WTC11 (cell line): ENCODE data around the gene MEF2B. TPM values are rescaled to one million over a fixed set of nuclear protein-coding genes. Genes with fewer than 3 reads are reported as not detected.
A peak's percentile ranks its signal among the peaks of the same experiment; 100 is the strongest.

Source experiments
- ARID4B ChIP-seq: sonication (generic); formaldehyde crosslinking; IDR thresholded peaks from 2 replicates; pipeline ENCODE4 v1.8.0; 2023; ENCODE audit warnings: missing genetic modification reagents, mild to moderate bottlenecking, borderline replicate concordance
- ATF1 ChIP-seq: sonication (generic); formaldehyde crosslinking; IDR thresholded peaks from 2 replicates; pipeline ENCODE4 v1.8.1; 2023; ENCODE audit warnings: mild to moderate bottlenecking, moderate library complexity, missing genetic modification reagents
- CREB1 ChIP-seq: sonication (generic); formaldehyde crosslinking; IDR thresholded peaks from 2 replicates; pipeline ENCODE4 v1.8.0; 2023; ENCODE audit warnings: mild to moderate bottlenecking, missing genetic modification reagents
- ETV6 ChIP-seq: sonication (generic); formaldehyde crosslinking; IDR thresholded peaks from 2 replicates; pipeline ENCODE4 v1.8.1; 2022; ENCODE audit warnings: mild to moderate bottlenecking, missing genetic modification reagents
- KAT7 ChIP-seq: sonication (generic); formaldehyde crosslinking; IDR thresholded peaks from 2 replicates; pipeline ENCODE4 v1.8.1; 2023; ENCODE audit warnings: missing genetic modification reagents, mild to moderate bottlenecking, borderline replicate concordance
- MYBL2 ChIP-seq: sonication (generic); formaldehyde crosslinking; IDR thresholded peaks from 2 replicates; pipeline ENCODE4 v1.8.1; 2023; ENCODE audit warnings: mild to moderate bottlenecking, moderate library complexity, missing genetic modification reagents
- NR3C1 ChIP-seq: sonication (generic); formaldehyde crosslinking; conservative IDR thresholded peaks from 2 replicates; pipeline ENCODE4 v1.8.1; 2023; ENCODE audit warnings: low read depth, mild to moderate bottlenecking, missing genetic modification reagents
- RELA ChIP-seq: sonication (generic); formaldehyde crosslinking; IDR thresholded peaks from 2 replicates; pipeline ENCODE4 v1.8.1; 2022; ENCODE audit warnings: missing genetic modification reagents, mild to moderate bottlenecking, borderline replicate concordance
- RORB ChIP-seq: fragments of 250-450 bp; sonication (Bioruptor Pico); IDR thresholded peaks from 2 replicates; pipeline ENCODE4 v1.9.0; 2021; ENCODE audit warnings: mild to moderate bottlenecking
- STAT6 ChIP-seq: sonication (generic); formaldehyde crosslinking; conservative IDR thresholded peaks from 2 replicates; pipeline ENCODE4 v1.8.1; 2023; ENCODE audit warnings: mild to moderate bottlenecking, low read depth, missing genetic modification reagents, moderate library complexity
- TEAD4 ChIP-seq: sonication (generic); formaldehyde crosslinking; IDR thresholded peaks from 2 replicates; pipeline ENCODE4 v1.8.0; 2022; ENCODE audit warnings: mild to moderate bottlenecking, missing genetic modification reagents
- TP53 ChIP-seq: sonication (generic); formaldehyde crosslinking; IDR thresholded peaks from 2 replicates; pipeline ENCODE4 v1.8.1; 2023; ENCODE audit warnings: mild to moderate bottlenecking, missing genetic modification reagents
- ZBTB43 ChIP-seq: sonication (generic); formaldehyde crosslinking; IDR thresholded peaks from 2 replicates; pipeline ENCODE4 v1.8.1; 2023; ENCODE audit warnings: mild to moderate bottlenecking, missing genetic modification reagents
- ZNF396 ChIP-seq: fragments of 250-450 bp; sonication (Bioruptor Pico); IDR thresholded peaks from 2 replicates; pipeline ENCODE4 v1.8.0; 2021; ENCODE audit warnings: mild to moderate bottlenecking, moderate library complexity, borderline replicate concordance
- ZNF423 ChIP-seq: fragments of 250-450 bp; sonication (Bioruptor Pico); IDR thresholded peaks from 2 replicates; pipeline ENCODE4 v2.1.2; 2022; ENCODE audit warnings: mild to moderate bottlenecking, moderate library complexity
- total RNA-seq: library from RNA; stranded (reverse); gene quantifications from 3 replicates; pipeline ENCODE4 v1.2.3, GENCODE V29; 2021
- TF ChIP-seq, protein P1 (sequence below): sonication (generic); formaldehyde crosslinking; IDR thresholded peaks from 2 replicates; pipeline ENCODE4 v1.8.0; 2022; ENCODE audit warnings: mild to moderate bottlenecking, missing genetic modification reagents
- TF ChIP-seq, protein P2 (sequence below): sonication (generic); formaldehyde crosslinking; IDR thresholded peaks from 2 replicates; pipeline ENCODE4 v1.8.1; 2022; ENCODE audit warnings: mild to moderate bottlenecking, moderate library complexity, missing genetic modification reagents
- TF ChIP-seq, protein P3 (sequence below): sonication (generic); formaldehyde crosslinking; IDR thresholded peaks from 2 replicates; pipeline ENCODE4 v1.8.0; 2022; ENCODE audit warnings: mild to moderate bottlenecking, missing genetic modification reagents

Gene MEF2B
- total RNA-seq, 1 experiment from 2014 or later = 1.7 TPM

DNA sequence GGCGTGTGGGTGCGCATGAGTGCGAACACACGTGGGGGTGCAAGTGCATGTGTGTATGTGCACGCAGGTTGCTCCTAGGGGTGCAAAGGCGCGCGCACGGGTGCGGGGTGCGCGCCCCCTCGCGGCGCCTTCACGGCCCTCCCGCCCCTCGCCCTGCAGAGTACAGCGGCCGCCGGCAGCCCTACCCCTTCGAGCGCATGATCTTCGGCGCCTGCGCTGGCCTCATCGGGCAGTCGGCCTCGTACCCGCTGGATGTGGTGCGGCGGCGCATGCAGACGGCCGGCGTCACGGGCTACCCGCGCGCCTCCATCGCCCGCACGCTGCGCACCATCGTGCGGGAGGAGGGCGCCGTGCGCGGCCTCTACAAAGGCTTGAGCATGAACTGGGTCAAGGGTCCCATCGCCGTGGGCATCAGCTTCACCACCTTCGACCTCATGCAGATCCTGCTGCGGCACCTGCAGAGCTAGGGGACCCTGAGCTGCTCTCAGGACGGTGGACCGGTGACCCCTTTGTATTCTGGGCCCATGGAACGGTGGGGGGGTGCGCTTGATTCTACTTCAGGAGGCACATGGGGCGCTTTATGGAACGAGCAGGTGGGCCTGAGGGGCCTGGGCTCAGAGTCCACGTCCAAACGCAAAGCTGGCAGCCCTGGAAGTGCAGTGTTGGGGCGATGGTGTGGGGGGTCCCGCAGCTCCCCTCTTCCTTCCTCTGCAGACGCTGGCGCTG, 59.5 kb downstream of the MEF2B start (continued):
- TF ChIP-seq ARID4B (CRISPR knock-in tag) (peak; percentile 61; the same call in 1 of the 2 replicates), TEAD4 (CRISPR knock-in tag) (peak; percentile 34; the same call in 1 of the 2 replicates), KAT7 (CRISPR knock-in tag) (0 out of 2 replicates have a peak, but pooled peaks have one; percentile 24), RORB (no peak), ZNF396 (no peak), ZNF423 (CRISPR knock-in tag) (0 out of 2 replicates have a peak, but pooled peaks have one; percentile 3), TP53 (peak; percentile 72; the same call in 1 of the 2 replicates), ETV6 (CRISPR knock-in tag) (peak; percentile 53; the same call in 1 of the 2 replicates), CREB1 (CRISPR knock-in tag) (0 out of 2 replicates have a peak, but pooled peaks have one; percentile 66), ZBTB43 (CRISPR knock-in tag) (0 out of 2 replicates have a peak, but pooled peaks have one; percentile 60), MYBL2 (CRISPR knock-in tag) (no peak), ATF1 (CRISPR knock-in tag) (no peak), STAT6 (CRISPR knock-in tag) (no peak), RELA (no peak), NR3C1 (CRISPR knock-in tag) (no peak)
- TF ChIP-seq, protein P1, sequence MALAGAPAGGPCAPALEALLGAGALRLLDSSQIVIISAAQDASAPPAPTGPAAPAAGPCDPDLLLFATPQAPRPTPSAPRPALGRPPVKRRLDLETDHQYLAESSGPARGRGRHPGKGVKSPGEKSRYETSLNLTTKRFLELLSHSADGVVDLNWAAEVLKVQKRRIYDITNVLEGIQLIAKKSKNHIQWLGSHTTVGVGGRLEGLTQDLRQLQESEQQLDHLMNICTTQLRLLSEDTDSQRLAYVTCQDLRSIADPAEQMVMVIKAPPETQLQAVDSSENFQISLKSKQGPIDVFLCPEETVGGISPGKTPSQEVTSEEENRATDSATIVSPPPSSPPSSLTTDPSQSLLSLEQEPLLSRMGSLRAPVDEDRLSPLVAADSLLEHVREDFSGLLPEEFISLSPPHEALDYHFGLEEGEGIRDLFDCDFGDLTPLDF (CRISPR knock-in tag) = peak; percentile 57; the same call in 1 of the 2 replicates
- TF ChIP-seq, protein P2, sequence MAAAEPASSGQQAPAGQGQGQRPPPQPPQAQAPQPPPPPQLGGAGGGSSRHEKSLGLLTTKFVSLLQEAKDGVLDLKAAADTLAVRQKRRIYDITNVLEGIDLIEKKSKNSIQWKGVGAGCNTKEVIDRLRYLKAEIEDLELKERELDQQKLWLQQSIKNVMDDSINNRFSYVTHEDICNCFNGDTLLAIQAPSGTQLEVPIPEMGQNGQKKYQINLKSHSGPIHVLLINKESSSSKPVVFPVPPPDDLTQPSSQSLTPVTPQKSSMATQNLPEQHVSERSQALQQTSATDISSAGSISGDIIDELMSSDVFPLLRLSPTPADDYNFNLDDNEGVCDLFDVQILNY (CRISPR knock-in tag) = peak; percentile 44; the same call in 1 of the 2 replicates
- TF ChIP-seq, protein P3, sequence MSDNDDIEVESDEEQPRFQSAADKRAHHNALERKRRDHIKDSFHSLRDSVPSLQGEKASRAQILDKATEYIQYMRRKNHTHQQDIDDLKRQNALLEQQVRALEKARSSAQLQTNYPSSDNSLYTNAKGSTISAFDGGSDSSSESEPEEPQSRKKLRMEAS (CRISPR knock-in tag) = peak; percentile 96
